Natural killer cell (primary cell): Measurements from ENCODE around the gene TMOD3. TPM values are rescaled to one million over a fixed set of nuclear protein-coding genes. Genes with fewer than 3 reads are reported as not detected.

Experiments
- ATAC-seq, 3 donors: fragments of 150-1000 bp in 2 of 3; fragments of 200-7000 bp in 1 of 3; cut with Tn5 transposase; 1 replicate in 1 of 3; 2 replicates in 2 of 3; pipeline ENCODE4 v1.10.0; 2021; ENCODE audit warnings: mild to moderate bottlenecking in 2 of 3, moderate library complexity in 2 of 3
- DNase-seq, 2 donors: peaks; one replicate each; pipeline versions ENCODE4 v3.0.0 to v3.0.0-alpha.2; 2013 to 2021; ENCODE audit warnings: mixed read lengths in 1 of 2
- H3K27ac ChIP-seq: one replicate; pipeline ENCODE4 v1.5.1; 2013; ENCODE audit warnings: mild to moderate bottlenecking, low read length
- H3K27me3 ChIP-seq: one replicate; pipeline ENCODE4 v1.6.1; 2013; ENCODE audit warnings: low read length; ENCODE audit not compliant: control insufficient read depth, insufficient read depth
- H3K36me3 ChIP-seq: one replicate; pipeline ENCODE4 v1.6.1; 2013; ENCODE audit warnings: low read length; ENCODE audit not compliant: control insufficient read depth, insufficient read depth
- H3K4me1 ChIP-seq: one replicate; pipeline ENCODE4 v1.6.1; 2013; ENCODE audit warnings: low read length; ENCODE audit not compliant: control insufficient read depth, insufficient read depth
- H3K4me3 ChIP-seq: one replicate; pipeline ENCODE4 v1.5.1; 2013; ENCODE audit warnings: low read length
- H3K9me3 ChIP-seq: one replicate; pipeline ENCODE4 v1.6.1; 2013; ENCODE audit warnings: low read length; ENCODE audit not compliant: control insufficient read depth, insufficient read depth
- H3K27ac Mint-ChIP-seq, 2 donors: one replicate each; pipeline ENCODE4 v1.8.0; 2022; ENCODE audit warnings: mild to moderate bottlenecking in 2 of 2, mixed read lengths in 2 of 2, moderate library complexity in 1 of 2
- H3K27me3 Mint-ChIP-seq, 2 donors: one replicate each; pipeline ENCODE4 v1.8.0; 2022; ENCODE audit warnings: low read depth in 2 of 2, mixed read lengths in 2 of 2
- H3K36me3 Mint-ChIP-seq: one replicate; pipeline ENCODE4 v1.8.0; 2022; ENCODE audit warnings: mixed read lengths
- H3K4me1 Mint-ChIP-seq, 2 donors: one replicate each; pipeline ENCODE4 v1.8.0; 2022; ENCODE audit warnings: mixed read lengths in 2 of 2
- H3K4me3 Mint-ChIP-seq: one replicate; pipeline ENCODE4 v1.8.0; 2022; ENCODE audit warnings: mild to moderate bottlenecking, moderate library complexity, mixed read lengths
- H3K9me3 Mint-ChIP-seq, 2 donors: one replicate each; pipeline ENCODE4 v1.8.0; 2022; ENCODE audit warnings: mixed read lengths in 2 of 2
- WGBS: methylation state at CpG from one replicate; pipeline ENCODE4 v1.1.7; 2013; ENCODE audit warnings: missing lambda C conversion rate; ENCODE audit not compliant: insufficient coverage; 5-methylcytosine and 5-hydroxymethylcytosine counted together
- intact Hi-C: fragments of 100-400 bp; cut with micrococcal nuclease; formaldehyde crosslinking; loops from one replicate; pipeline ENCODE4 v1.14.2; 2022
- total RNA-seq, 4 donors: library from RNA; stranded (reverse); fragments of 120-200 nt in 1 of 4; gene quantifications; one replicate each; pipeline versions ENCODE4 v1.2.3 to v1.2.4, GENCODE V29; 2013 to 2022
- TF ChIP-seq, protein P1 (sequence below): fragments of 200-600 bp; IDR thresholded peaks from one replicate; pipeline ENCODE4 v1.8.0; 2022; ENCODE audit warnings: antibody characterized with exemption

The TMOD3 gene
- total RNA-seq, 3 donors from 2014 or later (not counting 1 experiment from before 2014, with no cell fraction given) = 56.5 to 72.3 (median 69.4) TPM

- Mint-ChIP-seq H3K4me3 (no peak overlapping the region), H3K36me3 (no peaks in the 10 kb centered on the region), H3K27me3 (no peaks in the 10 kb centered on the region), H3K4me1 (no peaks in the 10 kb centered on the region), H3K27ac (no peak overlapping the region), H3K9me3 (no peaks in the 10 kb centered on the region)
- no peak for ATAC-seq
- intact Hi-C loops = no loop called here
- H3K4me3 ChIP-seq = no peak overlapping the region
- H3K27me3 ChIP-seq = no peaks in the 10 kb centered on the region
- H3K4me1 ChIP-seq = no peaks in the 10 kb centered on the region
- no peak overlapping the region for H3K27ac ChIP-seq
- TF ChIP-seq, protein P1, sequence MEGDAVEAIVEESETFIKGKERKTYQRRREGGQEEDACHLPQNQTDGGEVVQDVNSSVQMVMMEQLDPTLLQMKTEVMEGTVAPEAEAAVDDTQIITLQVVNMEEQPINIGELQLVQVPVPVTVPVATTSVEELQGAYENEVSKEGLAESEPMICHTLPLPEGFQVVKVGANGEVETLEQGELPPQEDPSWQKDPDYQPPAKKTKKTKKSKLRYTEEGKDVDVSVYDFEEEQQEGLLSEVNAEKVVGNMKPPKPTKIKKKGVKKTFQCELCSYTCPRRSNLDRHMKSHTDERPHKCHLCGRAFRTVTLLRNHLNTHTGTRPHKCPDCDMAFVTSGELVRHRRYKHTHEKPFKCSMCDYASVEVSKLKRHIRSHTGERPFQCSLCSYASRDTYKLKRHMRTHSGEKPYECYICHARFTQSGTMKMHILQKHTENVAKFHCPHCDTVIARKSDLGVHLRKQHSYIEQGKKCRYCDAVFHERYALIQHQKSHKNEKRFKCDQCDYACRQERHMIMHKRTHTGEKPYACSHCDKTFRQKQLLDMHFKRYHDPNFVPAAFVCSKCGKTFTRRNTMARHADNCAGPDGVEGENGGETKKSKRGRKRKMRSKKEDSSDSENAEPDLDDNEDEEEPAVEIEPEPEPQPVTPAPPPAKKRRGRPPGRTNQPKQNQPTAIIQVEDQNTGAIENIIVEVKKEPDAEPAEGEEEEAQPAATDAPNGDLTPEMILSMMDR = no peak
- no peaks in the 10 kb centered on the region for H3K36me3 ChIP-seq
- no peak for DNase-seq
- H3K9me3 ChIP-seq = no peaks in the 10 kb centered on the region
- WGBS = no CpG with 5 or more reads among the region's 2 CpGs
These were observed 25.5 kb upstream of the TMOD3 start for GRCh38 chr15:51803965-51804364.

GRCh38 chr15:51806123-51806522 lies 23.3 kb upstream of the TMOD3 start:
- Mint-ChIP-seq H3K36me3 (no peaks in the 10 kb centered on the region), H3K27me3 (no peaks in the 10 kb centered on the region), H3K9me3 (no peaks in the 10 kb centered on the region), H3K4me1 (no peaks in the 10 kb centered on the region), H3K27ac (no peak overlapping the region), H3K4me3 (no peak overlapping the region)
- DNase-seq (no peak), ATAC-seq (no peak)
- no peak overlapping the region for H3K4me3 ChIP-seq
- H3K36me3 ChIP-seq = no peaks in the 10 kb centered on the region
- no peaks in the 10 kb centered on the region for H3K4me1 ChIP-seq
- intact Hi-C loops = no loop called here
- no peak overlapping the region for H3K27ac ChIP-seq
- TF ChIP-seq, protein P1 = no peak
- no peaks in the 10 kb centered on the region for H3K27me3 ChIP-seq
- H3K9me3 ChIP-seq = no peaks in the 10 kb centered on the region
- 95% methylated on average over 2 of the region's 2 CpGs for WGBS

DNA sequence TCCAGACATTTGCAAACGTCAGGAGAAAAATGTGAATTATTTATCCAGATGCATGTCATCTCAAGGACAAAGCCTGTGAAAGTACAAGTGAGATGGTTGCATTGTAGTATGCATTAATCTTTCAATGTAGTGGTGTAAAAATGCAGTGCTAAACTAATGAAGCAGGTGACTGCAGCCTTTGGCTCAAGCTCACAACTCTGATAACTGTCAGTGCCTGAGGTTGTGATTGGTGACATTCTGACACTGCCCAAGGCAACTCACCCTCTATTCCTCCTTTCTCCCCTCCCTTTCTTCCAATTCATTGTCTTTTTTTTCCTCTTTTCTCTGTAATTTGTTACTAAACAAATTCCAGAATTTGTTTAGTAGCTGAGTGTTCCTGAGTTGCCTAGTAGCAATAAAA lies 20.0 kb upstream of the TMOD3 start:
- no peaks in the 10 kb centered on the region for H3K4me1 Mint-ChIP-seq
- H3K4me3 ChIP-seq = no peak overlapping the region
- H3K27ac ChIP-seq = no peak overlapping the region
- no peaks in the 10 kb centered on the region for H3K9me3 ChIP-seq
- no peaks in the 10 kb centered on the region for H3K36me3 ChIP-seq
- DNase-seq = no peak
- intact Hi-C loops = no loop called here
- ATAC-seq = no peak
- H3K27me3 ChIP-seq = no peaks in the 10 kb centered on the region
- no peaks in the 10 kb centered on the region for H3K4me1 ChIP-seq
- no peaks in the 10 kb centered on the region for H3K9me3 Mint-ChIP-seq
- TF ChIP-seq, protein P1 = no peak
- no peak overlapping the region for H3K27ac Mint-ChIP-seq
- 71% methylated on average over 1 of the region's 1 CpG for WGBS
- no peak overlapping the region for H3K4me3 Mint-ChIP-seq
- peaks cover 0 to 6% of the 10 kb centered on the region in 2 donors for H3K27me3 Mint-ChIP-seq
- H3K36me3 Mint-ChIP-seq = no peaks in the 10 kb centered on the region

DNA sequence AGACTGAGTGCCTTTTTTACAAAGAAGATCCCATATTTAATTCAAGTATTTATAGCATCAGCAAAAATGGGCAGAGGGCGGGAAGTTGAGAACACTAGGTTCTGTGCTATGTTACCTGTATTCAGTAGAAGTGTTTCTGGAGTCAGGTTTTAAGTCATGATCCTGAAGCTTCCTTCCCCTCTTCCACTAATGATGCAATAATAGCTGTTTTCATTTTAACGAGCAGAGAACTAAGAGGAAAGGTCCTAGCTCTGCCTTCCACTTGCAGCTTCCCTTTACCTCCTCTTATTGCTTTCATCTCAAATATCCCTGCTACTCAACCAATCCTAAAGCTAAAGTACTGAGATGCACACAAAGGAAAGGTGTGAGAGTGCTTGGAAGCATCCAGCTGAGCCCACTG lies 16.9 kb upstream of the TMOD3 start:
- Histone ChIP-seq H3K27ac (no peak overlapping the region), H3K4me3 (no peak overlapping the region), H3K9me3 (no peaks in the 10 kb centered on the region), H3K27me3 (no peaks in the 10 kb centered on the region), H3K4me1 (no peaks in the 10 kb centered on the region), H3K36me3 (no peaks in the 10 kb centered on the region)
- Mint-ChIP-seq H3K27me3 (peaks cover 0 to 8% of the 10 kb centered on the region in 2 donors), H3K4me1 (no peaks in the 10 kb centered on the region), H3K9me3 (no peaks in the 10 kb centered on the region), H3K27ac (no peak overlapping the region), H3K4me3 (no peak overlapping the region), H3K36me3 (no peaks in the 10 kb centered on the region)
- TF ChIP-seq, protein P1 = no peak
- DNase-seq (no peak), ATAC-seq (no peak)
- WGBS = 63% methylated on average over 1 of the region's 2 CpGs
- intact Hi-C loops = no loop called here
